ENCODE data around the gene IL32.
"Not testable (repeated sequence)": the region's sequence is repeated elsewhere in the genome, so short reads cannot be mapped to it uniquely, and the experiment has no call there.

- not testable (repeated sequence) for TF ChIP-seq CTCF, POLR2A (IDR thresholded peaks at IDR 0.05)
Observed at GRCh38 chr16:3053330-3053710, 12.1 kb upstream of the IL32 start.

Measured in Peyer's patch (tissue), 4 donors.